GM18499 (cell line): ENCODE measurements around the gene CD24.
"Not testable (repeated sequence)": the region's sequence is repeated elsewhere in the genome, so short reads cannot be mapped to it uniquely, and the experiment has no call there.

Experiments used
- ATAC-seq: cut with Tn5 transposase; IDR thresholded peaks from one replicate; pipeline ENCODE4 v1.9.1; 2021; ENCODE audit warnings: moderate number of reproducible peaks; ENCODE audit not compliant: insufficient read depth, unreplicated experiment

Gene CD24

GRCh38 chr6:106972500-106972899 is 2.0 kb downstream of the CD24 start:
- ATAC-seq, result no peak

- ATAC-seq, result not testable (repeated sequence)
Measured at GRCh38 chr6:106970769-106971168, 3.8 kb downstream of the CD24 start.

- ATAC-seq, result no peak
Measured at GRCh38 chr6:106967936-106968555, 6.5 kb downstream of the CD24 start.

- no peak for ATAC-seq
Measured at GRCh38 chr6:106966671-106967640, 7.6 kb downstream of the CD24 start.

GRCh38 chr6:106966229-106966628 is 8.3 kb downstream of the CD24 start:
- ATAC-seq, result no peak

- no peak for ATAC-seq
Measured at GRCh38 chr6:106964954-106965353, 9.6 kb downstream of the CD24 start.

GRCh38 chr6:106964099-106964498 is 10.4 kb downstream of the CD24 start:
- ATAC-seq, result no peak

- ATAC-seq, result no peak
Measured at GRCh38 chr6:106963544-106963943, 11.0 kb downstream of the CD24 start.

GRCh38 chr6:106961801-106962200 is 12.7 kb downstream of the CD24 start:
- no peak for ATAC-seq

- no peak for ATAC-seq
Measured at GRCh38 chr6:106961136-106961535, 13.4 kb downstream of the CD24 start.

GRCh38 chr6:106959985-106960384 is 14.5 kb downstream of the CD24 start:
- ATAC-seq, result no peak

- ATAC-seq, result no peak
Measured at GRCh38 chr6:106939848-106940247, 34.7 kb downstream of the CD24 start.

- ATAC-seq, result no peak
Measured at GRCh38 chr6:106939208-106939607, 35.3 kb downstream of the CD24 start.

- no peak for ATAC-seq
Measured at GRCh38 chr6:106927531-106928398, 46.8 kb downstream of the CD24 start.

GRCh38 chr6:106925948-106926347 is 48.6 kb downstream of the CD24 start:
- ATAC-seq, result no peak

GRCh38 chr6:106924694-106925523 is 49.6 kb downstream of the CD24 start:
- ATAC-seq, result no peak

GRCh38 chr6:106922626-106923025 is 51.9 kb downstream of the CD24 start:
- ATAC-seq, result no peak
